ENCODE results near the gene STK10. TPM values are rescaled to one million over a fixed set of nuclear protein-coding genes. Genes with fewer than 3 reads are reported as not detected.

The STK10 gene
- total RNA-seq, 2 experiments from 2014 or later: 98.2 to 104 TPM

GRCh38 chr5:172187118-172188032 is 649 bp downstream of the STK10 start:
- no peaks in the 10 kb centered on the region for H3K27me3 Mint-ChIP-seq
- intact Hi-C loops (cut with micrococcal nuclease): loop anchor here (1.0 to 10.0 kb wide), 13 partner anchors 8 to 1427 kb away; partner anchors contain the start of genes BOD1, CREBRF, FBXW11 and NPM1
- ChIA-PET POLR2A (interaction anchor here (0.7 to 6.8 kb wide), 11 partner anchors 12 to 583 kb away, joined by 3 to 166 read pairs (median 5); partner anchors contain the start of genes DUSP1, FBXW11 and UBTD2), CTCF (interaction anchor here (0.8 to 10.9 kb wide), 27 partner anchors 9 to 280 kb away, joined by 3 to 142 read pairs (median 6); partner anchors contain the start of genes FBXW11 and UBTD2)
- H3K27ac Mint-ChIP-seq: peak overlapping the region; percentile 99
- H3K4me3 Mint-ChIP-seq: peak overlapping the region; percentile 99
- DNase-seq: peak; percentile 87
- peaks cover 34% of the 10 kb centered on the region for H3K4me1 Mint-ChIP-seq (ENCODE audit: low read depth)
- peaks cover 23% of the 10 kb centered on the region for H3K36me3 Mint-ChIP-seq
- H3K9me3 Mint-ChIP-seq: no peaks in the 10 kb centered on the region

- no peak for DNase-seq
- Mint-ChIP-seq H3K9me3 (no peaks in the 10 kb centered on the region), H3K36me3 (peaks cover 23% of the 10 kb centered on the region), H3K27ac (peak overlapping the region; percentile 99), H3K4me3 (peak overlapping the region; percentile 99), H3K4me1 (ENCODE audit: low read depth) (peaks cover 39% of the 10 kb centered on the region), H3K27me3 (no peaks in the 10 kb centered on the region)
- CTCF ChIA-PET: interaction anchor here (0.8 to 10.9 kb wide), 18 partner anchors 8 to 287 kb away, joined by 3 to 142 read pairs (median 4); partner anchors contain the start of gene UBTD2
- intact Hi-C loops (cut with micrococcal nuclease): loop anchor here (5.0 to 10.0 kb wide), 5 partner anchors 279 to 1429 kb away; partner anchors contain the start of genes BOD1, CREBRF and NPM1
- POLR2A ChIA-PET: interaction anchor here (0.8 to 6.8 kb wide), 9 partner anchors 11 to 179 kb away, joined by 3 to 166 read pairs (median 5); partner anchors contain the start of genes FBXW11 and UBTD2
Observed at GRCh38 chr5:172186114-172186695, 1.8 kb downstream of the STK10 start.

- intact Hi-C loops (cut with micrococcal nuclease): loop anchor here (1.0 to 10.0 kb wide), 7 partner anchors 10 to 1430 kb away; partner anchors contain the start of genes BOD1, CREBRF and NPM1
- Mint-ChIP-seq H3K9me3 (no peaks in the 10 kb centered on the region), H3K36me3 (peaks cover 28% of the 10 kb centered on the region), H3K4me3 (peak overlapping the region; percentile 99), H3K4me1 (ENCODE audit: low read depth) (peaks cover 47% of the 10 kb centered on the region), H3K27me3 (no peaks in the 10 kb centered on the region), H3K27ac (peak overlapping the region; percentile 99)
- CTCF ChIA-PET: interaction anchor here (1.1 to 10.9 kb wide), 6 partner anchors 11 to 108 kb away, joined by 3 to 142 read pairs (median 14); no protein-coding TSS in a partner anchor
- peak; percentile 42 for DNase-seq
- POLR2A ChIA-PET: interaction anchor here (0.8 to 6.8 kb wide), 5 partner anchors 9 to 98 kb away, joined by 3 to 166 read pairs (median 5); partner anchors contain the start of gene UBTD2
Observed at GRCh38 chr5:172185096-172185461, 2.9 kb downstream of the STK10 start.

GRCh38 chr5:172183881-172184280 is 4.1 kb downstream of the STK10 start:
- peak overlapping the region; percentile 99 for H3K27ac Mint-ChIP-seq
- H3K36me3 Mint-ChIP-seq: peaks cover 32% of the 10 kb centered on the region
- ChIA-PET POLR2A (interaction anchor here (1.5 to 6.8 kb wide), 3 partner anchors 8 to 99 kb away, joined by 3 to 166 read pairs (median 70); partner anchors contain the start of gene UBTD2), CTCF (interaction anchor here (0.9 to 10.9 kb wide), 7 partner anchors 9 to 116 kb away, joined by 3 to 142 read pairs (median 7); no protein-coding TSS in a partner anchor)
- peaks cover 58% of the 10 kb centered on the region for H3K4me1 Mint-ChIP-seq (ENCODE audit: low read depth)
- no peaks in the 10 kb centered on the region for H3K9me3 Mint-ChIP-seq
- no peak for DNase-seq
- H3K27me3 Mint-ChIP-seq: no peaks in the 10 kb centered on the region
- intact Hi-C loops (cut with micrococcal nuclease): loop anchor here (2.0 to 10.0 kb wide), 2 partner anchors 51 to 1431 kb away; partner anchors contain the start of gene BOD1
- peak overlapping the region; percentile 99 for H3K4me3 Mint-ChIP-seq

GRCh38 chr5:172182291-172182690 is 5.7 kb downstream of the STK10 start:
- Mint-ChIP-seq H3K9me3 (no peaks in the 10 kb centered on the region), H3K27ac (peak overlapping the region; percentile 99), H3K4me3 (no peak overlapping the region), H3K27me3 (no peaks in the 10 kb centered on the region), H3K4me1 (ENCODE audit: low read depth) (peaks cover 74% of the 10 kb centered on the region), H3K36me3 (peaks cover 36% of the 10 kb centered on the region)
- ChIA-PET CTCF (no interaction called here), POLR2A (interaction anchor here (0.6 to 6.8 kb wide), 4 partner anchors 7 to 220 kb away, joined by 3 to 166 read pairs (median 6); no protein-coding TSS in a partner anchor)
- intact Hi-C loops (cut with micrococcal nuclease): loop anchor here (10.0 kb wide), 1 partner anchor 1433 kb away; the partner anchor contains the start of gene BOD1
- DNase-seq: no peak

GRCh38 chr5:172180936-172181335 is 7.1 kb downstream of the STK10 start:
- peaks cover 86% of the 10 kb centered on the region for H3K4me1 Mint-ChIP-seq (ENCODE audit: low read depth)
- intact Hi-C loops (cut with micrococcal nuclease): loop anchor here (10.0 kb wide), 1 partner anchor 1434 kb away; the partner anchor contains the start of gene BOD1
- DNase-seq: peak; percentile 37
- H3K27me3 Mint-ChIP-seq: no peaks in the 10 kb centered on the region
- no peaks in the 10 kb centered on the region for H3K9me3 Mint-ChIP-seq
- ChIA-PET POLR2A (interaction anchor here (0.7 to 3.1 kb wide), 3 partner anchors 18 to 886 kb away, joined by 3 to 15 read pairs (median 5); no protein-coding TSS in a partner anchor), CTCF (interaction anchor here (2.3 kb wide), 1 partner anchor 69 kb away, joined by 7 read pairs; no protein-coding TSS in a partner anchor)
- peak overlapping the region; percentile 59 for H3K4me3 Mint-ChIP-seq
- H3K27ac Mint-ChIP-seq: peak overlapping the region; percentile 99
- peaks cover 35% of the 10 kb centered on the region for H3K36me3 Mint-ChIP-seq

GRCh38 chr5:172178991-172179989 is 8.7 kb downstream of the STK10 start:
- intact Hi-C loops (cut with micrococcal nuclease): loop anchor here (1.0 to 10.0 kb wide), 6 partner anchors 9 to 1884 kb away; partner anchors contain the start of genes DUSP1, LCP2 and STK10
- CTCF ChIA-PET: interaction anchor here (0.6 to 2.9 kb wide), 8 partner anchors 7 to 119 kb away, joined by 3 to 21 read pairs (median 6); partner anchors contain the start of genes STK10 and UBTD2
- Mint-ChIP-seq H3K27ac (peak overlapping the region; percentile 99), H3K4me3 (peak overlapping the region; percentile 73), H3K36me3 (peaks cover 39% of the 10 kb centered on the region), H3K4me1 (ENCODE audit: low read depth) (peaks cover 88% of the 10 kb centered on the region), H3K27me3 (no peaks in the 10 kb centered on the region), H3K9me3 (no peaks in the 10 kb centered on the region)
- POLR2A ChIA-PET: interaction anchor here (0.7 to 7.3 kb wide), 9 partner anchors 7 to 273 kb away, joined by 3 to 166 read pairs (median 4); partner anchors contain the start of gene STK10
- peak; percentile 71 for DNase-seq

GRCh38 chr5:172178301-172178987 is 9.6 kb downstream of the STK10 start:
- peak overlapping the region; percentile 73 for H3K4me3 Mint-ChIP-seq
- intact Hi-C loops (cut with micrococcal nuclease): loop anchor here (5.0 to 10.0 kb wide), 3 partner anchors 234 to 1884 kb away; partner anchors contain the start of genes DUSP1 and LCP2
- peaks cover 38% of the 10 kb centered on the region for H3K36me3 Mint-ChIP-seq

GRCh38 chr5:172177176-172177575 is 10.8 kb downstream of the STK10 start:
- H3K27ac Mint-ChIP-seq: peak overlapping the region; percentile 99
- H3K4me3 Mint-ChIP-seq: no peak overlapping the region
- no peak for DNase-seq
- intact Hi-C loops (cut with micrococcal nuclease): loop anchor here (5.0 to 10.0 kb wide), 3 partner anchors 235 to 1882 kb away; partner anchors contain the start of genes DUSP1 and LCP2
- H3K9me3 Mint-ChIP-seq: no peaks in the 10 kb centered on the region
- POLR2A ChIA-PET: interaction anchor here (0.6 to 7.3 kb wide), 2 partner anchors 9 to 109 kb away, joined by 3 to 166 read pairs; partner anchors contain the start of gene STK10
- CTCF ChIA-PET: interaction anchor here (5.7 kb wide), 1 partner anchor 9 kb away, joined by 100 read pairs; the partner anchor contains the start of gene STK10
- H3K4me1 Mint-ChIP-seq (ENCODE audit: low read depth): peaks cover 87% of the 10 kb centered on the region
- peaks cover 34% of the 10 kb centered on the region for H3K36me3 Mint-ChIP-seq
- no peaks in the 10 kb centered on the region for H3K27me3 Mint-ChIP-seq

More at GRCh38 chr5:172178301-172178987, 9.6 kb downstream of the STK10 start:
- Mint-ChIP-seq H3K27me3 (no peaks in the 10 kb centered on the region), H3K4me1 (ENCODE audit: low read depth) (peaks cover 86% of the 10 kb centered on the region), H3K27ac (peak overlapping the region; percentile 99), H3K9me3 (no peaks in the 10 kb centered on the region)
- CTCF ChIA-PET: interaction anchor here (0.6 to 2.9 kb wide), 8 partner anchors 8 to 183 kb away, joined by 3 to 21 read pairs (median 3); partner anchors contain the start of gene STK10
- POLR2A ChIA-PET: interaction anchor here (0.7 to 7.3 kb wide), 7 partner anchors 7 to 272 kb away, joined by 3 to 166 read pairs (median 4); partner anchors contain the start of gene STK10
- peak; percentile 57 for DNase-seq
